ENCODE results near the gene WDR87.

DNA sequence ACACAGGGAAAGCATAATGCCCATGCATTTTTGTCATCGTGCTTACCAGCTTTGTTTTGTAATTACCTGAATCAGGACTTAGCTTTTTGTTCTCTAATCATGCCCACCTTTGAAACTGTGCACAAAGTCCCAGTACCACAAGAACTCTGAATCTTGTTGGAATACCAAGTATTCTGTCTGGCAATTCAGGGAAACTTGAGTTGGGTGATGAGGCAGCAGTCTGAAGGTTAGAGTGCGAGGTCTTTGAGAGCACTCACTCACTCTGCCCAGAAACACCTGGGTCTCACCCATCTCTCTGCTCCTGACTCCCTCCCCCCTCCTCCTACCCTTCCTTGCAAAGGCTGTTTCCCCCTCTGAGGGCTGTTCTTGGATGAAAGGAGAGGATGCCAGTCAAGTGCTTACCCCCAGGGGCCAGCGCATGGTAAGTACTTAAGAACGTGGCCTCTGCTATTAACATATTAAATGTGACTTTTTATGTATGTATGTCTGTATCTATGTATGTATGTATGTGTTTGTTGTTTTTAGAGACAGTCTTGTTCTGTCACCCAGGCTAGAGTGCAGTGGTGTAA lies 23.0 kb upstream of the WDR87 start:
- TF ChIP-seq CBX3 (IDR thresholded peaks at IDR 0.05; ENCODE audit: low read depth), result no peak
- no peak for TF ChIP-seq CEBPB (IDR thresholded peaks at IDR 0.05; ENCODE audit: low read depth)
- TF ChIP-seq SRF (IDR thresholded peaks at IDR 0.05; ENCODE audit: low read depth), result no peak
- TF ChIP-seq, protein P1, sequence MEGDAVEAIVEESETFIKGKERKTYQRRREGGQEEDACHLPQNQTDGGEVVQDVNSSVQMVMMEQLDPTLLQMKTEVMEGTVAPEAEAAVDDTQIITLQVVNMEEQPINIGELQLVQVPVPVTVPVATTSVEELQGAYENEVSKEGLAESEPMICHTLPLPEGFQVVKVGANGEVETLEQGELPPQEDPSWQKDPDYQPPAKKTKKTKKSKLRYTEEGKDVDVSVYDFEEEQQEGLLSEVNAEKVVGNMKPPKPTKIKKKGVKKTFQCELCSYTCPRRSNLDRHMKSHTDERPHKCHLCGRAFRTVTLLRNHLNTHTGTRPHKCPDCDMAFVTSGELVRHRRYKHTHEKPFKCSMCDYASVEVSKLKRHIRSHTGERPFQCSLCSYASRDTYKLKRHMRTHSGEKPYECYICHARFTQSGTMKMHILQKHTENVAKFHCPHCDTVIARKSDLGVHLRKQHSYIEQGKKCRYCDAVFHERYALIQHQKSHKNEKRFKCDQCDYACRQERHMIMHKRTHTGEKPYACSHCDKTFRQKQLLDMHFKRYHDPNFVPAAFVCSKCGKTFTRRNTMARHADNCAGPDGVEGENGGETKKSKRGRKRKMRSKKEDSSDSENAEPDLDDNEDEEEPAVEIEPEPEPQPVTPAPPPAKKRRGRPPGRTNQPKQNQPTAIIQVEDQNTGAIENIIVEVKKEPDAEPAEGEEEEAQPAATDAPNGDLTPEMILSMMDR (IDR thresholded peaks at IDR 0.05 in 2 of 3, conservative IDR thresholded peaks at IDR 0.05 in 1 of 3; ENCODE audit: borderline replicate concordance in 1 of 3, insufficient read depth in 1 of 3, low read depth in 2 of 3, low read length in 2 of 3), result 0 out of 6 replicates have a peak, but pooled peaks of 2 of the 3 experiments have one; percentile 6 to 13
- no peak for TF ChIP-seq YY1 (IDR thresholded peaks at IDR 0.05; ENCODE audit: extremely low read depth, insufficient replicate concordance, low read depth, low read length)

Measured in HCT116 (cell line).